HFF-Myc (cell line): ENCODE results near the gene RFX6.

Experiments used
- DNase-seq: peaks from one replicate; pipeline ENCODE4 v3.0.0-alpha.2; 2011; ENCODE audit warnings: low read depth; ENCODE audit errors: extremely low read depth
- H3K4me3 ChIP-seq: replicated peaks from 2 replicates; pipeline ENCODE4 v1.5.1; 2011; ENCODE audit warnings: low read depth, mild to moderate bottlenecking, control low read depth, low read length
- CTCF ChIP-seq: IDR thresholded peaks from 2 replicates; pipeline ENCODE4 v1.5.1; 2012; ENCODE audit warnings: mild to moderate bottlenecking, low read depth, low read length, control low read depth; ENCODE audit errors: missing control alignments

Gene RFX6

GRCh38 chr6:116928677-116929076, 51.6 kb downstream of the RFX6 start:
- no peak for TF ChIP-seq CTCF
- DNase-seq, result no peak
- no peak overlapping the region for H3K4me3 ChIP-seq

- H3K4me3 ChIP-seq, result no peak overlapping the region
- no peak for TF ChIP-seq CTCF
- DNase-seq, result no peak
Measured at GRCh38 chr6:116929825-116930224, 52.8 kb downstream of the RFX6 start.

GRCh38 chr6:116931456-116931855, 54.4 kb downstream of the RFX6 start:
- TF ChIP-seq CTCF, result no peak
- no peak overlapping the region for H3K4me3 ChIP-seq
- DNase-seq, result no peak

GRCh38 chr6:116932496-116932895, 55.5 kb downstream of the RFX6 start:
- TF ChIP-seq CTCF, result no peak
- DNase-seq, result no peak
- no peak overlapping the region for H3K4me3 ChIP-seq

- DNase-seq, result no peak
- H3K4me3 ChIP-seq, result no peak overlapping the region
- no peak for TF ChIP-seq CTCF
Measured at GRCh38 chr6:116933485-116933884, 56.4 kb downstream of the RFX6 start.

GRCh38 chr6:116938305-116938704, 61.3 kb downstream of the RFX6 start:
- no peak overlapping the region for H3K4me3 ChIP-seq
- DNase-seq, result no peak
- no peak for TF ChIP-seq CTCF

GRCh38 chr6:116941727-116942126, 64.7 kb downstream of the RFX6 start:
- TF ChIP-seq CTCF, result no peak
- H3K4me3 ChIP-seq, result no peak overlapping the region
- no peak for DNase-seq
